Neural progenitor cell (in vitro differentiated cells): ENCODE data around the gene CCDC201.
A peak's percentile ranks its signal among the peaks of the same experiment; 100 is the strongest.

ENCODE experiments used
- EZH2 ChIP-seq: fragments of 200-600 bp; sonication (generic); IDR thresholded peaks from 2 replicates; pipeline ENCODE4 v1.6.1; 2017; ENCODE audit warnings: antibody characterized with exemption, mild to moderate bottlenecking, moderate library complexity
- EZH2phosphoT487 ChIP-seq: fragments of 200-600 bp; sonication (generic); IDR thresholded peaks from 2 replicates; pipeline ENCODE4 v1.6.1; 2017; ENCODE audit warnings: antibody characterized with exemption
- TF ChIP-seq, protein P1 (sequence below): fragments of 200-600 bp; sonication (generic); IDR thresholded peaks from 2 replicates; pipeline ENCODE4 v1.5.1; 2017; ENCODE audit warnings: antibody characterized with exemption, mild to moderate bottlenecking

DNA sequence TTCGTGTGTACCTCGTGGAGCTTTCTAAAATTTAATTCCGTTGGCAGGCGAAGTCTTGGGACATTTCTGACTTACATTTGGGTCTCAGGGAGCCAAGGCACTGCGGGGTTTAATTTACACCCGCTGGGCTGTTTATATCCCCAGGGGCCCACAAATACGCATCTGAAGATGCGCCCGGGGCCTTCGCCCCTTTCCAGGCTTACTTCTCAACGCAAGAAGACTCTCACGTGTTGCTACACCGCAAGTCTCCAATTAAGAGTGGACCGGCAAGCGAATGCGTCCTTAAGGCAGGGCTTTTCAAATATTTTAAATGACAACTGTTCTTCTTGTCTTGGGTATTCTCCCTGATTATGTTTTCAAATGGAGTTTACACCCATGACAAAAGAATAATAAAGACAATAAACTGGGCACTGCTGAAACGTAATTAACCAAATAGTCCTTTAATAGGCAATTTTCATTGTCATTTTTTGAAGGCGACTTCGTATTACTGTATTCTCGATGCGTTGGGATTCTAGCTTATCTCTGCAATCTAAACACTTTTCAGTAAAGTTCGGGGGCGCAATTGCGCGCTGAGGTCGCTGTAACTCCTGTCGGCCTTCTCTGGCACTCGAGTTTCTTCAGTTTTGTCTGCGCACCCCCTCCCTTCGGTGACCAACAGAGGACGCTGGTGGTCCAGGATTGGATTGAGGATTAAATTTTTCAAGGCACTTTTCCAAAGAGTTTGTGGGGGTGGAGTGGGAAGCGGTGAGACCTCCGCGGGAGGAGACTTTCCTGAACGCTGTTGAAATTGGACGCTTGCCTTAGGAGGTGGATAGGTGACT, 49.0 kb upstream of the CCDC201 start:
- TF ChIP-seq EZH2phosphoT487 (peak; percentile 77), EZH2 (peak; percentile 84)
- TF ChIP-seq, protein P1, sequence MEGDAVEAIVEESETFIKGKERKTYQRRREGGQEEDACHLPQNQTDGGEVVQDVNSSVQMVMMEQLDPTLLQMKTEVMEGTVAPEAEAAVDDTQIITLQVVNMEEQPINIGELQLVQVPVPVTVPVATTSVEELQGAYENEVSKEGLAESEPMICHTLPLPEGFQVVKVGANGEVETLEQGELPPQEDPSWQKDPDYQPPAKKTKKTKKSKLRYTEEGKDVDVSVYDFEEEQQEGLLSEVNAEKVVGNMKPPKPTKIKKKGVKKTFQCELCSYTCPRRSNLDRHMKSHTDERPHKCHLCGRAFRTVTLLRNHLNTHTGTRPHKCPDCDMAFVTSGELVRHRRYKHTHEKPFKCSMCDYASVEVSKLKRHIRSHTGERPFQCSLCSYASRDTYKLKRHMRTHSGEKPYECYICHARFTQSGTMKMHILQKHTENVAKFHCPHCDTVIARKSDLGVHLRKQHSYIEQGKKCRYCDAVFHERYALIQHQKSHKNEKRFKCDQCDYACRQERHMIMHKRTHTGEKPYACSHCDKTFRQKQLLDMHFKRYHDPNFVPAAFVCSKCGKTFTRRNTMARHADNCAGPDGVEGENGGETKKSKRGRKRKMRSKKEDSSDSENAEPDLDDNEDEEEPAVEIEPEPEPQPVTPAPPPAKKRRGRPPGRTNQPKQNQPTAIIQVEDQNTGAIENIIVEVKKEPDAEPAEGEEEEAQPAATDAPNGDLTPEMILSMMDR, result peak; percentile 99
